Measurements from ENCODE around the gene RPAP3. TPM values are rescaled to one million over a fixed set of nuclear protein-coding genes. Genes with fewer than 3 reads are reported as not detected.

Gene RPAP3
- polyA plus RNA-seq, 1 donor (not counting 4 experiments of a cell fraction or from before 2014, with no cell fraction given), result 22.9 TPM

GRCh38 chr12:47715877-47716548, 10.2 kb upstream of the RPAP3 start:
- Histone ChIP-seq H3K9me3 (ENCODE audit: control insufficient read depth, low read depth, low read length) (no peaks in the 10 kb centered on the region), H3K4me2 (ENCODE audit: control insufficient read depth, extremely low read depth, insufficient read depth, low read depth, low read length) (peak overlapping the region; percentile 93), H3K79me2 (ENCODE audit: control insufficient read depth, insufficient read depth, low read length) (no peaks in the 10 kb centered on the region), H3K9me1 (ENCODE audit: control insufficient read depth, extremely low read depth, insufficient read depth, low read length) (no peaks in the 10 kb centered on the region), H4K20me1 (ENCODE audit: control insufficient read depth, extremely low read depth, insufficient read depth, low read length) (no peaks in the 10 kb centered on the region), H3K36me3 (ENCODE audit: control insufficient read depth in 2 of 2, extremely low read depth in 1 of 2, insufficient read depth in 2 of 2, low read length in 2 of 2) (no peaks in the 10 kb centered on the region), H3K4me3 (ENCODE audit: control insufficient read depth in 2 of 3, extremely low read depth in 1 of 3, insufficient read depth in 2 of 3, low read depth in 1 of 3, low read length in 3 of 3) (peak overlapping the region in 2 of 3 experiments; percentile 49 to 55), H3K9ac (ENCODE audit: control insufficient read depth, extremely low read depth, insufficient read depth, low read length) (no peak overlapping the region), H3K4me1 (ENCODE audit: control insufficient read depth, extremely low read depth, insufficient read depth, low read length) (peaks cover 16% of the 10 kb centered on the region), H3K27ac (ENCODE audit: control insufficient read depth, insufficient read depth, low read length) (no peak overlapping the region), H3K27me3 (ENCODE audit: control insufficient read depth, extremely low read depth, insufficient read depth, low read length) (no peaks in the 10 kb centered on the region), H2AFZ (ENCODE audit: control insufficient read depth, low read length) (peak overlapping the region; percentile 13)
- DNase-seq (ENCODE audit: low read depth, low spot score) (no peak), FAIRE-seq (no peak)
- dilution Hi-C loops (cut with MboI; ENCODE audit: extremely low pct_ligation_motif_present, low sequenced_read_pairs), result no loop called here
- TF ChIP-seq EZH2 (IDR thresholded peaks at IDR 0.05; ENCODE audit: low read length) (no peak), CTCF (optimal IDR thresholded peaks at IDR 0.05 in 1 of 3, IDR thresholded peaks at IDR 0.05 in 1 of 3, conservative IDR thresholded peaks at IDR 0.05 in 1 of 3; ENCODE audit: extremely low read depth in 1 of 3, insufficient read depth in 2 of 3, low read length in 3 of 3) (no peak)

DNA sequence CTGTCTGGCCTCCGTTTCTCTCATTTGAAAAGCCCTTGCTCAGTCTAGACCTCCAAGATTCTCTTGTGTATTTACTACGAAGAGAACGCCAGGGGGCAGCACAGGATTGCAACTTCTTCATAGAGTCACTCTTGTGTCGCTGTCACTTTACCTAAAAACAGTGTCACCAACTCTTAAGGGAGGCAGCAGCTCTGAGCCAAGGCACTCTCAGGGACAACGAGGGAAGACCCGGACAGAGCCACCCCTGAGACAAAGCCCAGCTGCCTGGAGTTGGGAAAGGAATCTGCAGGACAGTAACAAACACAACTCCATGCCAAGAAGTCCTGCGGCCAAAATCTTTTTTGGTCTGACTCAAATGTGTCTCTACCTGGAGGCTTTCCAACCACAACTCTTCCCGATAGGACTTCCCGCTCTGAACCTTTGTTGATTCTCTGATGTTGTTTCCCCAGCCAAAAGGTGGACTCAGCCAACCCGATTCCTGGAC, 9.6 kb upstream of the RPAP3 start:
- dilution Hi-C loops (cut with MboI; ENCODE audit: extremely low pct_ligation_motif_present, low sequenced_read_pairs), result no loop called here
- H3K27ac ChIP-seq (ENCODE audit: control insufficient read depth, insufficient read depth, low read length), result no peak overlapping the region

More for the DNA sequence above, 9.6 kb upstream of the RPAP3 start:
- H3K36me3 ChIP-seq (ENCODE audit: control insufficient read depth in 2 of 2, extremely low read depth in 1 of 2, insufficient read depth in 2 of 2, low read length in 2 of 2), result no peaks in the 10 kb centered on the region
- TF ChIP-seq CTCF (optimal IDR thresholded peaks at IDR 0.05 in 1 of 3, IDR thresholded peaks at IDR 0.05 in 1 of 3, conservative IDR thresholded peaks at IDR 0.05 in 1 of 3; ENCODE audit: extremely low read depth in 1 of 3, insufficient read depth in 2 of 3, low read length in 3 of 3) (peak; percentile 72 to 82 (median 76)), EZH2 (IDR thresholded peaks at IDR 0.05; ENCODE audit: low read length) (no peak)
- peaks cover 16% of the 10 kb centered on the region for H3K4me1 ChIP-seq (ENCODE audit: control insufficient read depth, extremely low read depth, insufficient read depth, low read length)
- no peaks in the 10 kb centered on the region for H4K20me1 ChIP-seq (ENCODE audit: control insufficient read depth, extremely low read depth, insufficient read depth, low read length)
- DNase-seq (ENCODE audit: low read depth, low spot score) (peak; percentile 26), FAIRE-seq (peak; percentile 90)
- H3K79me2 ChIP-seq (ENCODE audit: control insufficient read depth, insufficient read depth, low read length), result no peaks in the 10 kb centered on the region
- H3K9me1 ChIP-seq (ENCODE audit: control insufficient read depth, extremely low read depth, insufficient read depth, low read length), result no peaks in the 10 kb centered on the region
- H3K4me2 ChIP-seq (ENCODE audit: control insufficient read depth, extremely low read depth, insufficient read depth, low read depth, low read length), result peak overlapping the region; percentile 93
- no peaks in the 10 kb centered on the region for H3K9me3 ChIP-seq (ENCODE audit: control insufficient read depth, low read depth, low read length)
- H3K27me3 ChIP-seq (ENCODE audit: control insufficient read depth, extremely low read depth, insufficient read depth, low read length), result no peaks in the 10 kb centered on the region
- H3K4me3 ChIP-seq (ENCODE audit: control insufficient read depth in 2 of 3, extremely low read depth in 1 of 3, insufficient read depth in 2 of 3, low read depth in 1 of 3, low read length in 3 of 3), result peak overlapping the region in 2 of 3 experiments; percentile 49 to 55
- H2AFZ ChIP-seq (ENCODE audit: control insufficient read depth, low read length), result peak overlapping the region; percentile 13
- no peak overlapping the region for H3K9ac ChIP-seq (ENCODE audit: control insufficient read depth, extremely low read depth, insufficient read depth, low read length)

All from keratinocyte (primary cell).